ENCODE results near the gene EEF2K.

The EEF2K gene

DNA sequence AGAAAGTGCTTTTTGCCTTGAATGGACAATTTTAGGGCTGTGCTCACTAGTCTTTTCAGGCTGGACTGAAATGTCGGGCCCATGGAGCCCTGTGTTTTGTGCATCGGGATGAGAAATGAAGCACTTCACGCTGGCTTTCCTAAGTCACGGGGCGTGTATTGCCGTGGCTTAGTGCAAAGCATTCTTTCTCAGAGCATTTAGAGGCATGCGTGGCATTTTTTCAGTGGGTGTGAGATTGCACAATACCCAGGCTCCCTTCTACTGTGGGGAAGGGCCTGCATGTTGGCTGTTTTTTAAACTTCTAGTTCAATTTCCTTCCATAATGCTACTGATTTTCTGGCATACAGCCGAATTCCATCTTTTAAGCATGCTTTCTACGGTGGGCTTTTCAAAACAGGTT lies 78.6 kb downstream of the EEF2K start:
- TF ChIP-seq, protein P1, sequence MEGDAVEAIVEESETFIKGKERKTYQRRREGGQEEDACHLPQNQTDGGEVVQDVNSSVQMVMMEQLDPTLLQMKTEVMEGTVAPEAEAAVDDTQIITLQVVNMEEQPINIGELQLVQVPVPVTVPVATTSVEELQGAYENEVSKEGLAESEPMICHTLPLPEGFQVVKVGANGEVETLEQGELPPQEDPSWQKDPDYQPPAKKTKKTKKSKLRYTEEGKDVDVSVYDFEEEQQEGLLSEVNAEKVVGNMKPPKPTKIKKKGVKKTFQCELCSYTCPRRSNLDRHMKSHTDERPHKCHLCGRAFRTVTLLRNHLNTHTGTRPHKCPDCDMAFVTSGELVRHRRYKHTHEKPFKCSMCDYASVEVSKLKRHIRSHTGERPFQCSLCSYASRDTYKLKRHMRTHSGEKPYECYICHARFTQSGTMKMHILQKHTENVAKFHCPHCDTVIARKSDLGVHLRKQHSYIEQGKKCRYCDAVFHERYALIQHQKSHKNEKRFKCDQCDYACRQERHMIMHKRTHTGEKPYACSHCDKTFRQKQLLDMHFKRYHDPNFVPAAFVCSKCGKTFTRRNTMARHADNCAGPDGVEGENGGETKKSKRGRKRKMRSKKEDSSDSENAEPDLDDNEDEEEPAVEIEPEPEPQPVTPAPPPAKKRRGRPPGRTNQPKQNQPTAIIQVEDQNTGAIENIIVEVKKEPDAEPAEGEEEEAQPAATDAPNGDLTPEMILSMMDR (IDR thresholded peaks at IDR 0.05; ENCODE audit: low read depth, low read length, missing control alignments): no peak
- DNase-seq (ENCODE audit: low read depth): no peak
- in situ Hi-C loops (cut with HindIII; ENCODE audit: low sequenced_read_pairs): loop anchor here (5.0 kb wide), 1 partner anchor 87 kb away; no protein-coding TSS in a partner anchor
- H3K4me3 ChIP-seq (ENCODE audit: low read depth, low read length): no peak overlapping the region

DNA sequence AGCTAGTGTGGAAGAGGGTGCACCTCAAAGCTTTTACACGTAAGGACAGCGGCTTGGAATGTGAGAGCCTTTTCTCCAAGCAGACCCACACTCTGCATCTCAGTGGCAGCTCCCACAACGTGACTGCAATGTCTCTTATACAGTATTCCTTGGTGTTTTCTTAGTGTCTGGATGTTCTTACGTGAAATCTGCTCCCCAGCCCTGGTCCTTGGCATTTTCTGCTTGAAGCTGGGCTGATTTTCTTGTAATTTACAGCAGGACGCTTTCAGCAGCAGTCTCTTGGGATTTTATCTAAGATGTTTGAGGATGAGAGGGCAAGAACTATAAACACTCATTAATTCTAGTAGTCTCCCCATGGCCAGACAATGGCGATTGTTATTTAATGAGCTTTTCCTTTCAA lies 79.0 kb downstream of the EEF2K start:
- in situ Hi-C loops (cut with HindIII; ENCODE audit: low sequenced_read_pairs): no loop called here
- no peak for DNase-seq (ENCODE audit: low read depth)
- TF ChIP-seq, protein P1 (IDR thresholded peaks at IDR 0.05; ENCODE audit: low read depth, low read length, missing control alignments): no peak
- no peak overlapping the region for H3K4me3 ChIP-seq (ENCODE audit: low read depth, low read length)

DNA sequence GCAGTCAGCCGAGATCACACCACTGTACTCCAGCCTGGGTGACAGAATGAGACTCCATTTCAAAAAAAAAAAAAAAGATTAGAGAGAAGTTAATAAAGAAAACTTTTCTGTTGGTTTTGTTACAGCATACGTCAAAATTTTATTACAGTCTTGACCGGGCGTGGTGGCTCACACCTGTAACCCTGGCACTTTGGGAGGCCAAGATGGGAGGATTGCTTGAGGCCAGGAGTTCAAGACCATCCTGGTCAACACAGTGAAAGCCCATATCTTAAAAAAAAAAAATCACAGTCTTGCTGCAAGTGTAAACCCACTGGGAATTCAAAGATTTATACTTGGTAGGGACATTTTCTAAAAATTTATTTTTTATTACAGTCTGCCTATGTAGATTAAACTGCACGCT lies 84.9 kb downstream of the EEF2K start:
- TF ChIP-seq, protein P1 (IDR thresholded peaks at IDR 0.05; ENCODE audit: low read depth, low read length, missing control alignments): no peak
- H3K4me3 ChIP-seq (ENCODE audit: low read depth, low read length): no peak overlapping the region
- DNase-seq (ENCODE audit: low read depth): no peak
- in situ Hi-C loops (cut with HindIII; ENCODE audit: low sequenced_read_pairs): no loop called here

DNA sequence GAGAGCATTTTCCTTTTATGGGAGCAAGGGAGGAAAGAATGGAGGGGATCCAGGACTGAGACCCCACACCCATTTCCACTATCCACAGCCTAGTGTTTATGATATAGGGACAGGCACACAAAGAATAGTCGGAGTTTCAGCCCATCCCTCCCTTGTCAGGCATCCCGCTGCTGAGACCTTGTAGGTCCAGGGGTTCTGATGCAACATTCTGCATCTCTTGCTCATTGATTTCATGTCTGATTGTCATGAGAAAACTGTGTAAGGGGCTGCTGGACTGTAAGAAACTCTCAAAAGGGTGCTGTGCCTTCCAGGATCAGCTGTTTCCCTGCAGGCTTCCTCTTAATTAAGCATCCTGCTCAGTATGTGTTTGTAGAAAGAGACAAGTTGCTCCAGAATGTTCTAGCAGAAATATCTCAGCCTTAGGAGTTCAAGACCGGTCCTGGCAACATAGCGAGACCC lies 85.8 kb downstream of the EEF2K start:
- in situ Hi-C loops (cut with HindIII; ENCODE audit: low sequenced_read_pairs): no loop called here
- H3K4me3 ChIP-seq (ENCODE audit: low read depth, low read length): no peak overlapping the region
- no peak for DNase-seq (ENCODE audit: low read depth)
- TF ChIP-seq, protein P1 (IDR thresholded peaks at IDR 0.05; ENCODE audit: low read depth, low read length, missing control alignments): no peak

DNA sequence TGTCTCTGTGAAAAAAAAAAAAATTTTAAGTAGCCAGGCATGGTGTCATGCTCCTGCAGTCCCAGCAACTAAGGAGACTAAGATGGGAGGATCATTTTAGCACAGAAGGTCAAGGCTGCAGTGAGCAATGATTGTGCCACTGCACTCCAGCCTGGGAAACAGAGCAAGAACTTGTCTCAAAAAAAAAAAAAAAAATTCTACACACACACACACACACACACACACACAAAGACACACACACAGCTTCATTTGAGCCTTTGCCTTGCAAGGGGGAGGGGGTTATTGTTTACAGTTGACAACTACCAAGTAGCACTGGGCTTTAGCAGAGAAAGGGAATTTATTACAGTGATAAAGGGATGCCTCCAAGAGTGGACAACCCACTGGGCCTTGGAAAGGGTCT lies 86.2 kb downstream of the EEF2K start:
- TF ChIP-seq, protein P1 (IDR thresholded peaks at IDR 0.05; ENCODE audit: low read depth, low read length, missing control alignments): no peak
- H3K4me3 ChIP-seq (ENCODE audit: low read depth, low read length): no peak overlapping the region
- no peak for DNase-seq (ENCODE audit: low read depth)
- in situ Hi-C loops (cut with HindIII; ENCODE audit: low sequenced_read_pairs): no loop called here

DNA sequence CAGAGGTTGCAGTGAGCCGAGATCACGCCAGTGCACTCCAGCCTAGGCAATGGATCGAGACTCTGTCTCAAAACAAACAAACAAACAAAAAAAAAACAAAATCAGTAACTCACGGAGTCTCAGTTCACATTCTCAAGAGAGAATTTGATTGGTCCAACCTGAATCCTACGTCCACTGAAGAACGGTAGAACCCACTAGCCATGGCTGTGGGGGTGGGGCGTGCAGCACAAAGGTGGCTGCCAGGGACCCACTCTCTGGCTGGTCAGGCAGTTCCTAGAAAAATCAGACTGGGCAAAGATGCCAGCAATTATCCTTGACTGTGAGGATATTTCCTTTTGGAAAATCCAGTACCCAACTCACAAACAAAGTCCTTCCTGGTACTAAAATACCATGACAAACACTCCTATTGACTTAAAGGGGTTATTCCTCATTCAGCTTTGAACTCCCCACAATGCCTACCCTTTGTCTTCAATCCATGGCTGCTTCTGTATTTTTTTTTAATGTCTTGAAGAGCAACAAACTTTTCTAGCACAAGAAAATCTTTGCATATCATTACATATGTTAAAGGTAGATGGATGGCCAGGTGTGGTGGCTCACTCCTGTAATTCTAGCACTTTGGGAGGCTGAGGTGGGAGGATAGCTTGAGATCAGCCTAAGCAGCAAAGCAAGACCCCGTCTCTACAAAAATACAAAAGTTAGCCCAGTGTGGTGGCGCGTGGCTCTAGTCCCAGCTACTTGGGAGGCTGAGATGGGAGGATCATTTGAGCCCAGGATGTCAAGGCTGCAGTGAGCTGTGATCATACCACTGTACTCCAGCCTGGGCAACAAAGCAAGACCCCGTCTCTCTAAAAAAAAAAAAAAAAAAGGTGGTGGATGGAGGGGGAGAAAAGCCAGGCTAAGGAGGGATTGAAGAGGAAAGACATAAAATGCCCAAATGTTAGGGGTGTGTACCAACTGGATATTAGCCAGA lies 87.3 kb downstream of the EEF2K start:
- TF ChIP-seq, protein P1 (IDR thresholded peaks at IDR 0.05; ENCODE audit: low read depth, low read length, missing control alignments): no peak

More for the DNA sequence above, 87.3 kb downstream of the EEF2K start:
- H3K4me3 ChIP-seq (ENCODE audit: low read depth, low read length): no peak overlapping the region
- in situ Hi-C loops (cut with HindIII; ENCODE audit: low sequenced_read_pairs): no loop called here
- DNase-seq (ENCODE audit: low read depth): no peak

Data from astrocyte of the cerebellum (primary cell).